ENCODE results near the gene MAML3.

The MAML3 gene

DNA sequence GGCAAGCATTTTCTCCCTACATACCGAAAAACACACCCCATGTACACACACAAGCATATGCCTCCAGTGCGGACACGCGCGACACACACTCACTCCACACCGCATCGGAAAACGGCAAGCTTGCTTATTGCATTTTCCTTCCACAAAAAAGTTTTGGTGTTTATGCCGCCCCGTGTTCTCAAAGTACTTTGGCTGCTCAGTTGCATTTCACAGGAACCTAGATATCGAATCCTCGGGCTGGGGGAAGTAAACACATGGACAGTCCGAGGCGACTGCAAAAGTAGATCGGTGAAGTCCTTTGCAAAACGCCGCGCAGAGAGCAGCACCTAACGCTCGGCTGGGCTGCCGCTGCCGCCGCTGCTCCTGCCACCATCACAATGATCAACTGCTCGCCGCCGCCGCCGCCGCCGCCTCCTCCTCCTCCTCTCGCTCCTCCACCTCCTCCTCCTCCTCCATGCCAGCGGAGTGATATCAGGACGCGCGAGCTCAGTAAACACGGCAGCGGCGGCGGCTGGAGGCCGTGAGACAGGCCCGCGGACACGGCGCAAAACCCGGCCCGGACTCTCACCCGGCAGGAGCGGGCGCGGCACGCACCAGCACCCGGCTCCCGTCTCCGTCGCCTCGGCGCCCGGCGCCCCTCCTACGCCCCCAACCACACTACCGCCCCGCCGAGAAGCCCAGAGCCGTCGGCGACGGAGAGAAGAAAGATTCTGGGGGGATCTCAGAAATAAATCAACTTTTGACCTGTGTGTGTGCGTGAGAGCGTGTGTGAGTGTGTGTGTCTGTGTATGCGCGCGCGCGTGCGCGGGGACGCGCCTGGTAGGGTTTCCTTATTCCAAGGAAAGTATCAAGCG, at the start of gene MAML3:
Gene MAML3 (minus strand): TSS at position 467 of the 854 bp plus-strand sequence. CDS start 857 bp downstream, outside the sequence.
- H3K79me2 ChIP-seq (ENCODE audit: control insufficient read depth, low read length): peaks cover 26% of the 10 kb centered on the region
- no peaks in the 10 kb centered on the region for H4K20me1 ChIP-seq (ENCODE audit: control insufficient read depth, insufficient read depth, low read depth, low read length)
- H3K36me3 ChIP-seq (ENCODE audit: control insufficient read depth, low read length): 0 out of 2 replicates have a peak, but pooled peaks cover 3% of the 10 kb centered on the region
- H3F3A ChIP-seq (ENCODE audit: control insufficient read depth, insufficient read depth): peaks cover 24% of the 10 kb centered on the region
- H3K9me3 ChIP-seq (ENCODE audit: control insufficient read depth, insufficient read depth, low read length): no peaks in the 10 kb centered on the region
- H3K27me3 ChIP-seq (ENCODE audit: control insufficient read depth, low read length): no peaks in the 10 kb centered on the region
- peak within 1 kb of the TSS; percentile 85 for H3K4me3 ChIP-seq (ENCODE audit: low read length)
- H3K4me1 ChIP-seq (ENCODE audit: control insufficient read depth, low read length): peaks cover 54% of the 10 kb centered on the region
- H3K4me2 ChIP-seq (ENCODE audit: low read length): peak within 1 kb of the TSS; percentile 76
- peak within 1 kb of the TSS; percentile 92 for H3K27ac ChIP-seq (ENCODE audit: low read depth, low read length)
- TF ChIP-seq, protein P1, sequence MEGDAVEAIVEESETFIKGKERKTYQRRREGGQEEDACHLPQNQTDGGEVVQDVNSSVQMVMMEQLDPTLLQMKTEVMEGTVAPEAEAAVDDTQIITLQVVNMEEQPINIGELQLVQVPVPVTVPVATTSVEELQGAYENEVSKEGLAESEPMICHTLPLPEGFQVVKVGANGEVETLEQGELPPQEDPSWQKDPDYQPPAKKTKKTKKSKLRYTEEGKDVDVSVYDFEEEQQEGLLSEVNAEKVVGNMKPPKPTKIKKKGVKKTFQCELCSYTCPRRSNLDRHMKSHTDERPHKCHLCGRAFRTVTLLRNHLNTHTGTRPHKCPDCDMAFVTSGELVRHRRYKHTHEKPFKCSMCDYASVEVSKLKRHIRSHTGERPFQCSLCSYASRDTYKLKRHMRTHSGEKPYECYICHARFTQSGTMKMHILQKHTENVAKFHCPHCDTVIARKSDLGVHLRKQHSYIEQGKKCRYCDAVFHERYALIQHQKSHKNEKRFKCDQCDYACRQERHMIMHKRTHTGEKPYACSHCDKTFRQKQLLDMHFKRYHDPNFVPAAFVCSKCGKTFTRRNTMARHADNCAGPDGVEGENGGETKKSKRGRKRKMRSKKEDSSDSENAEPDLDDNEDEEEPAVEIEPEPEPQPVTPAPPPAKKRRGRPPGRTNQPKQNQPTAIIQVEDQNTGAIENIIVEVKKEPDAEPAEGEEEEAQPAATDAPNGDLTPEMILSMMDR (IDR thresholded peaks at IDR 0.05; ENCODE audit: low read depth, low read length, poor library complexity, severe bottlenecking): no peak
- no peak for TF ChIP-seq EZH2phosphoT487 (IDR thresholded peaks at IDR 0.05; ENCODE audit: borderline replicate concordance, low read length)
- H3K9me2 ChIP-seq (replicated peaks; ENCODE audit: control insufficient read depth, low read length): no peaks in the 10 kb centered on the region

DNA sequence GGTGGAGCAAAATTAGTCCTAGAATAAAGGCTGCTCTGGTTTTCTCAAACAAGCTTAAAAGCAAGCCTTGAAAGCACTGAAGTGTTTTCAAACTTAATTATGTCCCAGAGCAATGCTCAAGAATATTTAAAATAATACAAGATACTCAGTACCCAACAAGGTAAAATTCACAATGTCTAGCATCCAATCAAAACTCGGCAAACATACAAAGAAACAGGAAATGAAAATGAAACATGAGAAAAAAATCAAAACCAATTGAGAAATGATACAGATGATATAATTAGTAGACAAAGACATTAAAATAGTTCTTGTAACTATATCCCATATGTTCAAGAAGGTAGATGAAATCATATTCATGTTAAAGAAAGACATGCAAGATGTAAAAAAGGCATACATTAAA, 45.0 kb upstream of the MAML3 start:
- 0 out of 2 replicates have a peak overlapping the region, but pooled peaks have one; percentile 11 for H3K4me2 ChIP-seq (ENCODE audit: low read length)

DNA sequence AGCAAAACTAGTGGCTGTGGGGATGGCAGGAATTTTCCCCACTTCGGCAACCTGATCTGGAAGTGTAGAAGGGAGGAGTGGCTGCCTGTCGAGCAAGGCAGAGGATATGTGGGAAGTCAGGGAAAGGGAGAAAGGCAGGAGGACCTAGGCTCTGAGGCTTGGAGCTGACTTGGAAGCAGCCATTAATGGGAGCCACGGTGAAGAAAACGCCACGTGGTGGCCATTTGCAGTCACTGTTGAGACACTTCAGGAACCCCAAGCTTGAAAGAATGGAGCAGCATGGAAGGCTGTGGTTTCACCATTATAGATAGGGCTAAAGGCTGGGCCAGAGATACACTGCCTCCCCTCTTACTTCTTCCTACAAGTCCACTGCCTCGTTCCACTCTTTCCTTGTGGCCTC, 41.8 kb upstream of the MAML3 start:
- H3K27me3 ChIP-seq (ENCODE audit: control insufficient read depth, low read length): no peaks in the 10 kb centered on the region
- no peak overlapping the region for H3K4me2 ChIP-seq (ENCODE audit: low read length)
- no peaks in the 10 kb centered on the region for H3K36me3 ChIP-seq (ENCODE audit: control insufficient read depth, low read length)
- H3F3A ChIP-seq (ENCODE audit: control insufficient read depth, insufficient read depth): no peaks in the 10 kb centered on the region
- H4K20me1 ChIP-seq (ENCODE audit: control insufficient read depth, insufficient read depth, low read depth, low read length): no peaks in the 10 kb centered on the region
- TF ChIP-seq, protein P1 (IDR thresholded peaks at IDR 0.05; ENCODE audit: low read depth, low read length, poor library complexity, severe bottlenecking): no peak
- no peak for TF ChIP-seq EZH2phosphoT487 (IDR thresholded peaks at IDR 0.05; ENCODE audit: borderline replicate concordance, low read length)
- no peak overlapping the region for H3K4me3 ChIP-seq (ENCODE audit: low read length)
- H3K79me2 ChIP-seq (ENCODE audit: control insufficient read depth, low read length): no peaks in the 10 kb centered on the region
- H3K9me2 ChIP-seq (replicated peaks; ENCODE audit: control insufficient read depth, low read length): no peaks in the 10 kb centered on the region
- H3K4me1 ChIP-seq (ENCODE audit: control insufficient read depth, low read length): peaks cover 8% of the 10 kb centered on the region
- no peak overlapping the region for H3K27ac ChIP-seq (ENCODE audit: low read depth, low read length)
- no peaks in the 10 kb centered on the region for H3K9me3 ChIP-seq (ENCODE audit: control insufficient read depth, insufficient read depth, low read length)

More for the DNA sequence above, 45.0 kb upstream of the MAML3 start:
- Histone ChIP-seq H4K20me1 (ENCODE audit: control insufficient read depth, insufficient read depth, low read depth, low read length) (no peaks in the 10 kb centered on the region), H3K36me3 (ENCODE audit: control insufficient read depth, low read length) (no peaks in the 10 kb centered on the region), H3K27ac (ENCODE audit: low read depth, low read length) (no peak overlapping the region), H3K4me3 (ENCODE audit: low read length) (no peak overlapping the region), H3F3A (ENCODE audit: control insufficient read depth, insufficient read depth) (no peaks in the 10 kb centered on the region), H3K4me1 (ENCODE audit: control insufficient read depth, low read length) (peaks cover 8% of the 10 kb centered on the region), H3K9me3 (ENCODE audit: control insufficient read depth, insufficient read depth, low read length) (no peaks in the 10 kb centered on the region), H3K79me2 (ENCODE audit: control insufficient read depth, low read length) (no peaks in the 10 kb centered on the region), H3K9me2 (replicated peaks; ENCODE audit: control insufficient read depth, low read length) (no peaks in the 10 kb centered on the region), H3K27me3 (ENCODE audit: control insufficient read depth, low read length) (no peaks in the 10 kb centered on the region)
- TF ChIP-seq, protein P1 (IDR thresholded peaks at IDR 0.05; ENCODE audit: low read depth, low read length, poor library complexity, severe bottlenecking): no peak
- no peak for TF ChIP-seq EZH2phosphoT487 (IDR thresholded peaks at IDR 0.05; ENCODE audit: borderline replicate concordance, low read length)

Measured in DOHH2 (cell line).